Gastroesophageal sphincter (tissue), 4 donors: ENCODE data around the gene RRAGC. TPM values are rescaled to one million over a fixed set of nuclear protein-coding genes. Genes with fewer than 3 reads are reported as not detected.

Experiments
- ATAC-seq: fragments of 150-250 bp; one replicate; pipeline ENCODE4 v1.9.1; 2016; ENCODE audit warnings: mild to moderate bottlenecking, moderate library complexity
- H3K27ac ChIP-seq, 4 donors: fragments of 200-600 bp; sonication (generic) in 3 of 4; 1 replicate in 3 of 4; 2 replicates in 1 of 4; pipeline ENCODE4 v1.5.1; 2016 to 2019
- H3K27me3 ChIP-seq: fragments of 200-600 bp; sonication (generic); one replicate; pipeline ENCODE4 v1.5.1; 2019
- H3K36me3 ChIP-seq, 2 donors: fragments of 200-600 bp; sonication (generic); one replicate each; pipeline ENCODE4 v1.5.1; 2019; ENCODE audit warnings: control low read depth in 1 of 2
- H3K4me1 ChIP-seq, 3 donors: fragments of 200-600 bp; sonication (generic); 1 replicate in 2 of 3; 2 replicates in 1 of 3; pipeline ENCODE4 v1.5.1; 2016 to 2019; ENCODE audit warnings: control low read depth in 2 of 3
- H3K4me3 ChIP-seq, 2 donors: fragments of 200-600 bp; sonication (generic); one replicate each; pipeline ENCODE4 v1.5.1; 2019; ENCODE audit warnings: mild to moderate bottlenecking in 1 of 2, moderate library complexity in 1 of 2
- H3K9me3 ChIP-seq, 3 donors: fragments of 200-600 bp; sonication (generic); one replicate each; pipeline ENCODE4 v1.5.1; 2017 to 2019; ENCODE audit warnings: control low read depth in 2 of 3
- CTCF ChIP-seq, 4 experiments: fragments of 200-600 bp in 2 of 4; fragments of 450-650 bp in 2 of 4; sonication (generic) in 1 of 4; IDR thresholded peaks; one replicate each; pipeline ENCODE4 v1.5.1; 2017 to 2019; ENCODE audit warnings: antibody characterized with exemption in 4 of 4, mild to moderate bottlenecking in 2 of 4, moderate library complexity in 2 of 4
- EP300 ChIP-seq: sonication (generic); formaldehyde crosslinking; IDR thresholded peaks from one replicate; pipeline ENCODE4 v1.6.1; 2017; ENCODE audit warnings: antibody characterized with exemption, mild to moderate bottlenecking
- POLR2A ChIP-seq, 2 donors: fragments of 450-650 bp; IDR thresholded peaks; one replicate each; pipeline ENCODE4 v1.6.1; 2017; ENCODE audit warnings: antibody characterized with exemption in 2 of 2, mild to moderate bottlenecking in 2 of 2, moderate library complexity in 1 of 2
- POLR2AphosphoS5 ChIP-seq: sonication (generic); formaldehyde crosslinking; IDR thresholded peaks from one replicate; pipeline ENCODE4 v1.6.1; 2017; ENCODE audit warnings: antibody characterized with exemption
- WGBS, 2 donors: methylation state at CpG; one replicate each; pipeline ENCODE4 v1.1.5; 2018; ENCODE audit warnings: low coverage in 1 of 2; 5-methylcytosine and 5-hydroxymethylcytosine counted together
- total RNA-seq, 4 donors: library from RNA; depleted of rRNA; stranded (reverse); fragments of >200 nt; gene quantifications; one replicate each; pipeline ENCODE4 v1.1.0, GENCODE V29; 2016

Gene RRAGC
- total RNA-seq, 4 donors from 2014 or later: 19.5 to 25.0 (median 20.5) TPM

- H3K27me3 ChIP-seq: no peaks in the 10 kb centered on the region
- H3K9me3 ChIP-seq: no peaks in the 10 kb centered on the region
- TF ChIP-seq EP300 (no peak), POLR2AphosphoS5 (no peak), POLR2A (IDR thresholded peaks at IDR 0.05) (no peak), CTCF (IDR thresholded peaks at IDR 0.05) (no peak)
- no peak overlapping the region for H3K27ac ChIP-seq
- H3K4me3 ChIP-seq: no peak overlapping the region
- no peak for ATAC-seq
- WGBS, 2 donors: 20 to 21% methylated on average over 1 of the region's 3 CpGs
- peaks cover 0 to 10% of the 10 kb centered on the region in 2 donors for H3K36me3 ChIP-seq
- H3K4me1 ChIP-seq: peaks cover 0 to 22% (median 0%) of the 10 kb centered on the region in 3 donors
These were observed 26.4 kb downstream of the RRAGC start for GRCh38 chr1:38833146-38833545.

GRCh38 chr1:38832370-38832734, 27.2 kb downstream of the RRAGC start:
- no peaks in the 10 kb centered on the region for H3K9me3 ChIP-seq
- no peak overlapping the region for H3K27ac ChIP-seq
- WGBS, 2 donors: 67 to 83% methylated on average over 1 to 3 of the region's 3 CpGs
- no peak for TF ChIP-seq POLR2AphosphoS5
- TF ChIP-seq EP300: no peak
- TF ChIP-seq CTCF (IDR thresholded peaks at IDR 0.05): no peak
- H3K27me3 ChIP-seq: no peaks in the 10 kb centered on the region
- H3K4me1 ChIP-seq: peaks cover 0 to 22% (median 0%) of the 10 kb centered on the region in 3 donors
- no peak for ATAC-seq
- peaks cover 0 to 4% of the 10 kb centered on the region in 2 donors for H3K36me3 ChIP-seq
- H3K4me3 ChIP-seq: no peak overlapping the region

GRCh38 chr1:38831731-38832369, 27.7 kb downstream of the RRAGC start:
- H3K36me3 ChIP-seq: no peaks in the 10 kb centered on the region
- H3K27me3 ChIP-seq: no peaks in the 10 kb centered on the region
- no peak overlapping the region for H3K4me3 ChIP-seq
- H3K27ac ChIP-seq: no peak overlapping the region
- H3K4me1 ChIP-seq: peaks cover 0 to 22% (median 0%) of the 10 kb centered on the region in 3 donors
- ATAC-seq: no peak
- 67 to 96% methylated on average over 5 to 6 of the region's 6 CpGs for WGBS, 2 donors
- no peak for TF ChIP-seq POLR2AphosphoS5
- no peak for TF ChIP-seq EP300
- TF ChIP-seq CTCF (IDR thresholded peaks at IDR 0.05): no peak
- H3K9me3 ChIP-seq: no peaks in the 10 kb centered on the region

GRCh38 chr1:38829368-38829767, 30.2 kb downstream of the RRAGC start:
- whole genome bisulfite sequencing, 2 donors: no CpG with 5 or more reads among the region's 1 CpG
- no peak overlapping the region for H3K4me3 ChIP-seq
- H3K27ac ChIP-seq: peak overlapping the region in 1 of 4 donors; percentile 20
- H3K27me3 ChIP-seq: no peaks in the 10 kb centered on the region
- H3K9me3 ChIP-seq: no peaks in the 10 kb centered on the region
- peak; percentile 48 for ATAC-seq
- no peak for TF ChIP-seq EP300
- no peak for TF ChIP-seq POLR2A (IDR thresholded peaks at IDR 0.05)
- TF ChIP-seq POLR2AphosphoS5: no peak
- no peak for TF ChIP-seq CTCF (IDR thresholded peaks at IDR 0.05)
- H3K36me3 ChIP-seq: no peaks in the 10 kb centered on the region
- peaks cover 0 to 18% (median 0%) of the 10 kb centered on the region in 3 donors for H3K4me1 ChIP-seq

- WGBS, 2 donors: 70 to 80% methylated on average over 1 to 2 of the region's 2 CpGs
- no peak overlapping the region for H3K4me3 ChIP-seq
- H3K27me3 ChIP-seq: peaks cover 8% of the 10 kb centered on the region
- ATAC-seq: no peak
- no peaks in the 10 kb centered on the region for H3K9me3 ChIP-seq
- peaks cover 0 to 14% (median 0%) of the 10 kb centered on the region in 3 donors for H3K4me1 ChIP-seq
- no peak for TF ChIP-seq POLR2A (IDR thresholded peaks at IDR 0.05)
- no peak for TF ChIP-seq EP300
- no peak for TF ChIP-seq POLR2AphosphoS5
- TF ChIP-seq CTCF (IDR thresholded peaks at IDR 0.05): no peak
- H3K27ac ChIP-seq: no peak overlapping the region
- H3K36me3 ChIP-seq: no peaks in the 10 kb centered on the region
These were observed 32.3 kb downstream of the RRAGC start for GRCh38 chr1:38827318-38827717.
